ENCODE data around the gene CCS.

DNA sequence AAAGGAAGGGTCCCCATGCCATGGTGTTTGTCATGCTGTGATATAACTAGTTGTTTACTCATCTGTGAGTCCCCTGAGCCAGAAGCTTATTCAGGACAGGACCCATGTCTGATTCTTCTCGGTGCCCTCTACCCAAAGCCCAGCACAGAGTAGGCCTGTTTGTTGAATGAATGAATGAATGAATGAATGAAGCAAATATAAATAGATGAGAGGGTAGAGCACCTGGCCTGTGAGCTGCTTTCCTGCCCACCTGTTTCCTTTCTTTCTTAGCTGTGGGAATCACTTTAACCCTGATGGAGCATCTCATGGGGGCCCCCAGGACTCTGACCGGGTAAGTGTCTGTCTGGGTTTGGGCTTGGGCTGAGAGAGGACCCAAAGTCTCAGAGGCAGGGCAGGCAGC lies 7.2 kb downstream of the CCS start:
- no peak for TF ChIP-seq SMC3 (IDR thresholded peaks at IDR 0.05; ENCODE audit: low read depth, low read length)
- TF ChIP-seq POLR2A (IDR thresholded peaks at IDR 0.05; ENCODE audit: low read depth, low read length): no peak
- no peak for TF ChIP-seq CTCF (conservative IDR thresholded peaks at IDR 0.05; ENCODE audit: low read depth, low read length)
- TF ChIP-seq NFE2L2 (IDR thresholded peaks at IDR 0.05; ENCODE audit: low read depth, low read length): no peak
- TF ChIP-seq RFX5 (IDR thresholded peaks at IDR 0.05; ENCODE audit: low read depth, low read length): no peak
- no peak for TF ChIP-seq FOS (IDR thresholded peaks at IDR 0.05; ENCODE audit: low read depth, low read length)
- no peak for TF ChIP-seq RAD21 (IDR thresholded peaks at IDR 0.05; ENCODE audit: low read length)

Data from IMR-90 (cell line).